HCT116 (cell line): ENCODE data around the gene GAMT. TPM values are rescaled to one million over a fixed set of nuclear protein-coding genes. Genes with fewer than 3 reads are reported as not detected.

Source experiments
- ATAC-seq: fragments of 200-7000 bp; cut with Tn5 transposase; 2 replicates; pipeline ENCODE4 v1.9.1; 2020; ENCODE audit warnings: mild to moderate bottlenecking, moderate library complexity
- BruUV-seq: library from RNA; stranded (reverse); fragments of 400-500 nt; replicated peaks from 2 replicates; lab custom pipeline; 2021; lab: Mats Ljungman, UMichigan
- CTCF ChIA-PET: fragments of 300-600 bp; sonication (Branson Sonifier 250); formaldehyde crosslinking; loops from one replicate; lab custom pipeline; 2021; ENCODE audit warnings: antibody characterized with exemption; lab: Charles Lee
- POLR2A ChIA-PET: fragments of 300-600, 350-600 bp; sonication (Branson Sonifier 250); formaldehyde crosslinking; loops from one replicate; lab custom pipeline; 2021; ENCODE audit warnings: antibody characterized with exemption; lab: Charles Lee
- RAD21 ChIA-PET, 2 experiments: fragments of 300-600 bp; sonication (Branson Sonifier 250); formaldehyde crosslinking; loops; one replicate each; lab custom pipeline; 2023; ENCODE audit warnings: low total read pairs in 2 of 2; ENCODE audit not compliant: uncharacterized antibody in 2 of 2, unreplicated experiment in 2 of 2, low non-redundant PET in 1 of 2; lab: Charles Lee
- DNase-seq: peaks from one replicate; pipeline ENCODE4 v3.0.0-alpha.2; 2010; ENCODE audit warnings: low read depth, low spot score
- H2AFZ ChIP-seq: fragments of 200-600 bp; shearing (Covaris generic), sonication (generic); 2 replicates; pipeline ENCODE4 v1.6.1; 2017; ENCODE audit warnings: low read depth, mixed run types, mixed read lengths, antibody characterized with exemption, low read length; ENCODE audit not compliant: poor library complexity, severe bottlenecking
- H3K27ac ChIP-seq: 2 replicates; pipeline ENCODE4 v1.5.1; 2012; ENCODE audit warnings: low read depth, low read length
- H3K27me3 ChIP-seq: fragments of 200-600 bp; sonication (generic); 2 replicates; pipeline ENCODE4 v1.6.1; 2016; ENCODE audit warnings: mixed run types, low read length, mixed read lengths; ENCODE audit not compliant: insufficient read depth
- H3K36me3 ChIP-seq, 2 experiments: fragments of 200-500 bp in 1 of 2; fragments of 200-600 bp in 1 of 2; sonication (Bioruptor generic) in 1 of 2; sonication (generic) in 1 of 2; 2 replicates each; pipeline versions ENCODE4 v1.5.1 to v1.6.1; 2014 to 2016; ENCODE audit warnings: low read length in 2 of 2, inconsistent platforms in 1 of 2, mixed read lengths in 1 of 2, mixed run types in 1 of 2; ENCODE audit not compliant: insufficient read depth in 2 of 2, control insufficient read depth in 1 of 2
- H3K4me1 ChIP-seq, 2 experiments: fragments of 200-600 bp in 1 of 2; sonication (generic) in 1 of 2; 2 replicates each; pipeline versions ENCODE4 v1.5.1 to v1.6.1; 2012 to 2017; ENCODE audit warnings: low read length in 2 of 2, inconsistent platforms in 1 of 2, mild to moderate bottlenecking in 1 of 2, mixed read lengths in 1 of 2, mixed run types in 1 of 2, moderate library complexity in 1 of 2; ENCODE audit not compliant: insufficient read depth in 2 of 2, control insufficient read depth in 1 of 2
- H3K4me2 ChIP-seq: fragments of 200-600 bp; sonication (generic); 2 replicates; pipeline ENCODE4 v1.6.1; 2017; ENCODE audit warnings: mixed run types, low read length, mixed read lengths
- H3K4me3 ChIP-seq, 2 experiments: fragments of 200-600 bp in 1 of 2; sonication (generic) in 1 of 2; replicated peaks in 1 of 2; 2 replicates each; pipeline ENCODE4 v1.5.1; 2011 to 2016; ENCODE audit warnings: low read length in 2 of 2, control low read depth in 1 of 2, low read depth in 1 of 2, mild to moderate bottlenecking in 1 of 2, mixed read lengths in 1 of 2, mixed run types in 1 of 2
- H3K79me2 ChIP-seq: fragments of 200-600 bp; sonication (generic); 2 replicates; pipeline ENCODE4 v1.6.1; 2017; ENCODE audit warnings: mild to moderate bottlenecking, mixed run types, low read length, moderate library complexity, mixed read lengths; ENCODE audit not compliant: insufficient read depth
- H3K9ac ChIP-seq: fragments of 200-600 bp; sonication (generic); 2 replicates; pipeline ENCODE4 v1.6.1; 2016; ENCODE audit warnings: low read length, mixed read lengths
- H3K9me2 ChIP-seq: fragments of 200-600 bp; sonication (generic), shearing (Covaris generic); 2 replicates; pipeline ENCODE4 v1.6.1; 2017; ENCODE audit warnings: mixed run types, mild to moderate bottlenecking, moderate library complexity; ENCODE audit not compliant: insufficient read depth
- H3K9me3 ChIP-seq, 2 experiments: fragments of 200-500 bp in 1 of 2; fragments of 200-600 bp in 1 of 2; sonication (Bioruptor generic) in 1 of 2; sonication (generic) in 1 of 2; 2 replicates each; pipeline ENCODE4 v1.6.1; 2014 to 2017; ENCODE audit warnings: low read length in 2 of 2, mixed read lengths in 2 of 2, inconsistent platforms in 1 of 2, low read depth in 1 of 2, mild to moderate bottlenecking in 1 of 2, mixed run types in 1 of 2, moderate library complexity in 1 of 2; ENCODE audit not compliant: control insufficient read depth in 1 of 2, insufficient read depth in 1 of 2
- H4K20me1 ChIP-seq: fragments of 200-600 bp; sonication (generic), shearing (Covaris generic); 2 replicates; pipeline ENCODE4 v1.6.1; 2017; ENCODE audit warnings: mixed run types, mild to moderate bottlenecking, moderate library complexity; ENCODE audit not compliant: insufficient read depth
- CEBPB ChIP-seq: IDR thresholded peaks from 2 replicates; pipeline ENCODE4 v1.6.1; 2012; ENCODE audit warnings: low read depth
- EGR1 ChIP-seq: IDR thresholded peaks from 2 replicates; pipeline ENCODE4 v1.6.1; 2012; ENCODE audit warnings: low read depth
- ELF1 ChIP-seq: IDR thresholded peaks from 2 replicates; pipeline ENCODE4 v1.6.1; 2012; ENCODE audit warnings: low read depth, borderline replicate concordance
- EZH2 ChIP-seq: fragments of 200-600 bp; sonication (generic); IDR thresholded peaks from 2 replicates; pipeline ENCODE4 v1.6.1; 2017; ENCODE audit warnings: antibody characterized with exemption, mixed run types
- EZH2phosphoT487 ChIP-seq: fragments of 200-600 bp; IDR thresholded peaks from 2 replicates; pipeline ENCODE4 v1.6.1; 2018; ENCODE audit warnings: antibody characterized with exemption, borderline replicate concordance
- FOSL1 ChIP-seq: IDR thresholded peaks from 2 replicates; pipeline ENCODE4 v1.6.1; 2012; ENCODE audit warnings: low read depth
- POLR2A ChIP-seq: IDR thresholded peaks from 2 replicates; pipeline ENCODE4 v1.7.0; 2011; ENCODE audit warnings: borderline replicate concordance; ENCODE audit not compliant: insufficient read depth, insufficient read length; ENCODE audit errors: extremely low read depth
- POLR2AphosphoS5 ChIP-seq: IDR thresholded peaks from 2 replicates; pipeline ENCODE4 v1.6.1; 2011; ENCODE audit warnings: mild to moderate bottlenecking, low read depth, low read length, moderate library complexity
- RAD21 ChIP-seq: IDR thresholded peaks from 2 replicates; pipeline ENCODE4 v1.6.1; 2012; ENCODE audit warnings: low read depth, mild to moderate bottlenecking
- SP1 ChIP-seq: IDR thresholded peaks from 2 replicates; pipeline ENCODE4 v1.6.1; 2012; ENCODE audit warnings: low read depth
- SRF ChIP-seq: IDR thresholded peaks from 2 replicates; pipeline ENCODE4 v1.6.1; 2012; ENCODE audit warnings: low read depth
- TCF7L2 ChIP-seq: IDR thresholded peaks from 2 replicates; pipeline ENCODE4 v1.7.0; 2011; ENCODE audit warnings: borderline replicate concordance, inconsistent platforms; ENCODE audit not compliant: insufficient read depth, insufficient read length; ENCODE audit errors: extremely low read depth
- YY1 ChIP-seq: IDR thresholded peaks from 2 replicates; pipeline ENCODE4 v1.6.1; 2011; ENCODE audit warnings: low read length, low read depth, moderate library complexity, mild to moderate bottlenecking; ENCODE audit not compliant: insufficient replicate concordance; ENCODE audit errors: extremely low read depth
- ZFX ChIP-seq: fragments of 450-650 bp; IDR thresholded peaks from 2 replicates; pipeline ENCODE4 v1.6.1; 2017
- ZNF274 ChIP-seq: fragments of 200-500 bp; sonication (Bioruptor generic); IDR thresholded peaks from 2 replicates; pipeline ENCODE4 v1.6.1; 2014; ENCODE audit warnings: mild to moderate bottlenecking, low read depth, low read length, inconsistent platforms
- intact Hi-C: fragments of 100-400 bp; cut with micrococcal nuclease; formaldehyde crosslinking; loops from 2 replicates; pipeline ENCODE4 v1.10.0; 2022
- total RNA-seq: library from RNA; stranded (reverse); gene quantifications from one replicate; pipeline ENCODE4 v1.2.1, GENCODE V29; 2021; ENCODE audit not compliant: unreplicated experiment
- TF ChIP-seq, protein P1 (sequence below), 3 experiments: fragments of 200-600 bp in 1 of 3; sonication (generic) in 1 of 3; IDR thresholded peaks in 2 of 3; conservative IDR thresholded peaks in 1 of 3; 2 replicates each; pipeline ENCODE4 v1.5.1; 2012 to 2017; ENCODE audit warnings: low read depth in 2 of 3, low read length in 2 of 3, antibody characterized with exemption in 1 of 3, borderline replicate concordance in 1 of 3, control low read depth in 1 of 3, mild to moderate bottlenecking in 1 of 3, mixed read lengths in 1 of 3, mixed run types in 1 of 3, moderate library complexity in 1 of 3; ENCODE audit not compliant: insufficient read depth in 1 of 3
- TF ChIP-seq, protein P2 (sequence below): IDR thresholded peaks from 2 replicates; pipeline ENCODE4 v1.6.1; 2012
- TF ChIP-seq, protein P3 (sequence below): IDR thresholded peaks from 2 replicates; pipeline ENCODE4 v1.6.1; 2012; ENCODE audit warnings: low read depth
- TF ChIP-seq, protein P4 (sequence below): IDR thresholded peaks from 2 replicates; pipeline ENCODE4 v1.6.1; 2012

Gene GAMT
- total RNA-seq, 1 experiment from 2014 or later = 102 TPM

- Histone ChIP-seq H3K9me3 (no peaks in the 10 kb centered on the region), H4K20me1 (peaks cover 21% of the 10 kb centered on the region; the same call in 1 of the 2 replicates), H3K4me1 (peaks cover 42 to 60% of the 10 kb centered on the region in 2 experiments), H3K4me3 (peak within 1 kb of the TSS; percentile 76 to 96), H3K4me2 (peak within 1 kb of the TSS; percentile 93), H2AFZ (no peak within 1 kb of the TSS), H3K9ac (peak within 1 kb of the TSS; percentile 98), H3K79me2 (peaks cover 48% of the 10 kb centered on the region), H3K27me3 (no peaks in the 10 kb centered on the region), H3K9me2 (no peaks in the 10 kb centered on the region), H3K36me3 (peaks cover 19 to 49% of the 10 kb centered on the region in 2 experiments), H3K27ac (peak within 1 kb of the TSS; percentile 82)
- ChIA-PET CTCF (no interaction called here), POLR2A (no interaction called here), RAD21 (no interaction called here)
- peak; percentile 90 for DNase-seq
- intact Hi-C loops = no loop called here
- ATAC-seq = peak; percentile 86
- BruUV-seq = TSS peak; percentile 74
- TF ChIP-seq ELF1 (no peak; the same call in 1 of the 2 replicates), SRF (no peak; the same call in 1 of the 2 replicates), SP1 (peak; percentile 87), ZFX (peak; percentile 98), EZH2 (no peak), FOSL1 (no peak; the same call in 1 of the 2 replicates), POLR2AphosphoS5 (peak; percentile 99), YY1 (peak; percentile 84), POLR2A (peak; percentile 93), EZH2phosphoT487 (no peak), EGR1 (peak; percentile 76), TCF7L2 (peak; percentile 84), CEBPB (no peak), ZNF274 (no peak), RAD21 (peak; percentile 9; the same call in 1 of the 2 replicates)
- TF ChIP-seq, protein P1, sequence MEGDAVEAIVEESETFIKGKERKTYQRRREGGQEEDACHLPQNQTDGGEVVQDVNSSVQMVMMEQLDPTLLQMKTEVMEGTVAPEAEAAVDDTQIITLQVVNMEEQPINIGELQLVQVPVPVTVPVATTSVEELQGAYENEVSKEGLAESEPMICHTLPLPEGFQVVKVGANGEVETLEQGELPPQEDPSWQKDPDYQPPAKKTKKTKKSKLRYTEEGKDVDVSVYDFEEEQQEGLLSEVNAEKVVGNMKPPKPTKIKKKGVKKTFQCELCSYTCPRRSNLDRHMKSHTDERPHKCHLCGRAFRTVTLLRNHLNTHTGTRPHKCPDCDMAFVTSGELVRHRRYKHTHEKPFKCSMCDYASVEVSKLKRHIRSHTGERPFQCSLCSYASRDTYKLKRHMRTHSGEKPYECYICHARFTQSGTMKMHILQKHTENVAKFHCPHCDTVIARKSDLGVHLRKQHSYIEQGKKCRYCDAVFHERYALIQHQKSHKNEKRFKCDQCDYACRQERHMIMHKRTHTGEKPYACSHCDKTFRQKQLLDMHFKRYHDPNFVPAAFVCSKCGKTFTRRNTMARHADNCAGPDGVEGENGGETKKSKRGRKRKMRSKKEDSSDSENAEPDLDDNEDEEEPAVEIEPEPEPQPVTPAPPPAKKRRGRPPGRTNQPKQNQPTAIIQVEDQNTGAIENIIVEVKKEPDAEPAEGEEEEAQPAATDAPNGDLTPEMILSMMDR (IDR thresholded peaks at IDR 0.05 in 2 of 3, conservative IDR thresholded peaks at IDR 0.05 in 1 of 3; ENCODE audit: borderline replicate concordance in 1 of 3, insufficient read depth in 1 of 3, low read depth in 2 of 3, low read length in 2 of 3) = peak; percentile 67 to 92 (median 79)
- TF ChIP-seq, protein P2, sequence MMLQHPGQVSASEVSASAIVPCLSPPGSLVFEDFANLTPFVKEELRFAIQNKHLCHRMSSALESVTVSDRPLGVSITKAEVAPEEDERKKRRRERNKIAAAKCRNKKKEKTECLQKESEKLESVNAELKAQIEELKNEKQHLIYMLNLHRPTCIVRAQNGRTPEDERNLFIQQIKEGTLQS = no peak
- TF ChIP-seq, protein P3, sequence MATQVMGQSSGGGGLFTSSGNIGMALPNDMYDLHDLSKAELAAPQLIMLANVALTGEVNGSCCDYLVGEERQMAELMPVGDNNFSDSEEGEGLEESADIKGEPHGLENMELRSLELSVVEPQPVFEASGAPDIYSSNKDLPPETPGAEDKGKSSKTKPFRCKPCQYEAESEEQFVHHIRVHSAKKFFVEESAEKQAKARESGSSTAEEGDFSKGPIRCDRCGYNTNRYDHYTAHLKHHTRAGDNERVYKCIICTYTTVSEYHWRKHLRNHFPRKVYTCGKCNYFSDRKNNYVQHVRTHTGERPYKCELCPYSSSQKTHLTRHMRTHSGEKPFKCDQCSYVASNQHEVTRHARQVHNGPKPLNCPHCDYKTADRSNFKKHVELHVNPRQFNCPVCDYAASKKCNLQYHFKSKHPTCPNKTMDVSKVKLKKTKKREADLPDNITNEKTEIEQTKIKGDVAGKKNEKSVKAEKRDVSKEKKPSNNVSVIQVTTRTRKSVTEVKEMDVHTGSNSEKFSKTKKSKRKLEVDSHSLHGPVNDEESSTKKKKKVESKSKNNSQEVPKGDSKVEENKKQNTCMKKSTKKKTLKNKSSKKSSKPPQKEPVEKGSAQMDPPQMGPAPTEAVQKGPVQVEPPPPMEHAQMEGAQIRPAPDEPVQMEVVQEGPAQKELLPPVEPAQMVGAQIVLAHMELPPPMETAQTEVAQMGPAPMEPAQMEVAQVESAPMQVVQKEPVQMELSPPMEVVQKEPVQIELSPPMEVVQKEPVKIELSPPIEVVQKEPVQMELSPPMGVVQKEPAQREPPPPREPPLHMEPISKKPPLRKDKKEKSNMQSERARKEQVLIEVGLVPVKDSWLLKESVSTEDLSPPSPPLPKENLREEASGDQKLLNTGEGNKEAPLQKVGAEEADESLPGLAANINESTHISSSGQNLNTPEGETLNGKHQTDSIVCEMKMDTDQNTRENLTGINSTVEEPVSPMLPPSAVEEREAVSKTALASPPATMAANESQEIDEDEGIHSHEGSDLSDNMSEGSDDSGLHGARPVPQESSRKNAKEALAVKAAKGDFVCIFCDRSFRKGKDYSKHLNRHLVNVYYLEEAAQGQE = no peak
- TF ChIP-seq, protein P4, sequence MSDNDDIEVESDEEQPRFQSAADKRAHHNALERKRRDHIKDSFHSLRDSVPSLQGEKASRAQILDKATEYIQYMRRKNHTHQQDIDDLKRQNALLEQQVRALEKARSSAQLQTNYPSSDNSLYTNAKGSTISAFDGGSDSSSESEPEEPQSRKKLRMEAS = peak; percentile 95
Observed at GRCh38 chr19:1438035-1438932, 36.9 kb upstream of the GAMT start, which contains the start of gene RPS15. RPS15 (plus strand) TSS chr19:1438396; CDS start chr19:1438426, 30 bp downstream.
